Liver (tissue), 9 donors: Measurements from ENCODE around the gene CCRL2. TPM values are rescaled to one million over a fixed set of nuclear protein-coding genes. Genes with fewer than 3 reads are reported as not detected.
A peak's percentile ranks its signal among the peaks of the same experiment; 100 is the strongest.

Experiments used
- DNase-seq: peaks from one replicate; pipeline ENCODE4 v3.0.0-alpha.2; 2017; ENCODE audit warnings: low spot score
- H3K27ac ChIP-seq, 2 donors: one replicate each; pipeline ENCODE4 v1.7.0; 2013; ENCODE audit warnings: inconsistent platforms in 2 of 2, low read length in 2 of 2, control low read depth in 1 of 2, low read depth in 1 of 2, mild to moderate bottlenecking in 1 of 2
- H3K27me3 ChIP-seq, 4 donors: one replicate each; pipeline versions ENCODE4 v1.6.1 to v1.7.0; 2013; ENCODE audit warnings: low read length in 3 of 4, inconsistent platforms in 1 of 4, mild to moderate bottlenecking in 1 of 4, moderate library complexity in 1 of 4; ENCODE audit not compliant: control insufficient read depth in 4 of 4, insufficient read depth in 4 of 4
- H3K36me3 ChIP-seq, 4 donors: one replicate each; pipeline versions ENCODE4 v1.6.1 to v1.7.0; 2013; ENCODE audit warnings: low read length in 3 of 4, mild to moderate bottlenecking in 3 of 4, low read depth in 1 of 4, moderate library complexity in 1 of 4; ENCODE audit not compliant: control insufficient read depth in 4 of 4, insufficient read depth in 3 of 4
- H3K4me1 ChIP-seq, 4 donors: one replicate each; pipeline versions ENCODE4 v1.6.1 to v1.7.0; 2013; ENCODE audit warnings: low read length in 3 of 4, mild to moderate bottlenecking in 3 of 4, moderate library complexity in 1 of 4; ENCODE audit not compliant: control insufficient read depth in 4 of 4, insufficient read depth in 4 of 4
- H3K4me3 ChIP-seq, 3 donors: one replicate each; pipeline versions ENCODE4 v1.6.1 to v1.7.0; 2013; ENCODE audit warnings: low read length in 3 of 3, control low read depth in 1 of 3, low read depth in 1 of 3, mild to moderate bottlenecking in 1 of 3
- H3K9ac ChIP-seq, 2 donors: one replicate each; pipeline ENCODE4 v1.7.0; 2013; ENCODE audit warnings: low read length in 2 of 2, mild to moderate bottlenecking in 2 of 2, moderate library complexity in 2 of 2, control low read depth in 1 of 2, low read depth in 1 of 2
- H3K9me3 ChIP-seq, 4 donors: one replicate each; pipeline versions ENCODE4 v1.6.1 to v1.7.0; 2013; ENCODE audit warnings: low read length in 3 of 4; ENCODE audit not compliant: control insufficient read depth in 4 of 4
- EGR1 ChIP-seq, 2 donors: IDR thresholded peaks; 2 replicates each; pipeline ENCODE4 v1.6.1; 2016 to 2018; ENCODE audit warnings: antibody characterized with exemption in 2 of 2, low read depth in 2 of 2
- GABPA ChIP-seq, 2 donors: IDR thresholded peaks in 1 of 2; conservative IDR thresholded peaks in 1 of 2; 2 replicates each; pipeline ENCODE4 v1.6.1; 2016; ENCODE audit warnings: antibody characterized with exemption in 2 of 2, mild to moderate bottlenecking in 1 of 2, moderate library complexity in 1 of 2
- HNF4A ChIP-seq, 2 donors: conservative IDR thresholded peaks; 2 replicates each; pipeline ENCODE4 v1.6.1; 2016; ENCODE audit warnings: antibody characterized with exemption in 2 of 2, mild to moderate bottlenecking in 2 of 2
- JUND ChIP-seq, 2 donors: IDR thresholded peaks; 2 replicates each; pipeline ENCODE4 v1.6.1; 2016; ENCODE audit warnings: antibody characterized with exemption in 2 of 2
- RAD21 ChIP-seq, 2 donors: IDR thresholded peaks; 2 replicates each; pipeline ENCODE4 v1.6.1; 2016; ENCODE audit warnings: antibody characterized with exemption in 2 of 2, mild to moderate bottlenecking in 2 of 2
- TAF1 ChIP-seq: conservative IDR thresholded peaks from 2 replicates; pipeline ENCODE4 v1.6.1; 2016; ENCODE audit warnings: antibody characterized with exemption, mild to moderate bottlenecking
- WGBS: extraction: QIAGEN DNeasy Blood & Tissue Kit; methylation state at CpG from one replicate; pipeline ENCODE4 v1.1.7; 2013; 5-methylcytosine and 5-hydroxymethylcytosine counted together
- polyA plus RNA-seq, 2 donors: library from polyadenylated mRNA; stranded (reverse) in 1 of 2; unstranded in 1 of 2; fragments of 200-250 nt in 1 of 2; fragments of >200 nt in 1 of 2; fragmentation: Nextera tagmentation in 1 of 2; extraction: Ambion mirVana in 1 of 2; gene quantifications; one replicate each; pipeline versions ENCODE4 v1.2.1 to v1.2.3, GENCODE V29; 2013 to 2015
- total RNA-seq, 2 donors: library from RNA; depleted of rRNA; stranded (reverse); fragments of >200 nt; gene quantifications; one replicate each; pipeline ENCODE4 v1.2.3, GENCODE V29; 2014
- TF ChIP-seq, protein P1 (sequence below): IDR thresholded peaks from 2 replicates; pipeline ENCODE4 v1.6.1; 2016; ENCODE audit warnings: antibody characterized with exemption, mild to moderate bottlenecking
- TF ChIP-seq, protein P2 (sequence below): IDR thresholded peaks from 2 replicates; pipeline ENCODE4 v1.6.1; 2016; ENCODE audit warnings: antibody characterized with exemption
- TF ChIP-seq, protein P3 (sequence below): IDR thresholded peaks from 2 replicates; pipeline ENCODE4 v1.6.1; 2016; ENCODE audit warnings: antibody characterized with exemption
- TF ChIP-seq, protein P4 (sequence below): IDR thresholded peaks from 2 replicates; pipeline ENCODE4 v1.6.1; 2016; ENCODE audit warnings: antibody characterized with exemption
- donor health status: healthy.
- donor health status: healthy.
- donor health status: healthy.
- donor health status: healthy.
- donor health status: healthy.

CCRL2 gene
- total and polyA plus RNA-seq, 4 donors = 0.51 to 9.0 (median 0.81) TPM

DNA sequence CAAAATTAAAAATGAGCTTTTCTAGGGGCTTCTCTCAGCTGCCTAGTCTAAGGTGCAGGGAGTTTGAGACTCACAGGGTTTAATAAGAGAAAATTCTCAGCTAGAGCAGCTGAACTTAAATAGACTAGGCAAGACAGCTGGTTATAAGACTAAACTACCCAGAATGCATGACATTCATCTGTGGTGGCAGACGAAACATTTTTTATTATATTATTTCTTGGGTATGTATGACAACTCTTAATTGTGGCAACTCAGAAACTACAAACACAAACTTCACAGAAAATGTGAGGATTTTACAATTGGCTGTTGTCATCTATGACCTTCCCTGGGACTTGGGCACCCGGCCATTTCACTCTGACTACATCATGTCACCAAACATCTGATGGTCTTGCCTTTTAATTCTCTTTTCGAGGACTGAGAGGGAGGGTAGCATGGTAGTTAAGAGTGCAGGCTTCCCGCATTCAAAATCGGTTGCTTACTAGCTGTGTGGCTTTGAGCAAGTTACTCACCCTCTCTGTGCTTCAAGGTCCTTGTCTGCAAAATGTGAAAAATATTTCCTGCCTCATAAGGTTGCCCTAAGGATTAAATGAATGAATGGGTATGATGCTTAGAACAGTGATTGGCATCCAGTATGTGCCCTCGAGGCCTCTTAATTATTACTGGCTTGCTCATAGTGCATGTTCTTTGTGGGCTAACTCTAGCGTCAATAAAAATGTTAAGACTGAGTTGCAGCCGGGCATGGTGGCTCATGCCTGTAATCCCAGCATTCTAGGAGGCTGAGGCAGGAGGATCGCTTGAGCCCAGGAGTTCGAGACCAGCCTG is 35.3 kb upstream of the CCRL2 start:
- H3K9me3 ChIP-seq = no peaks in the 10 kb centered on the region
- peaks cover 0 to 6% (median 0%) of the 10 kb centered on the region in 4 donors for H3K27me3 ChIP-seq
- H3K36me3 ChIP-seq = no peaks in the 10 kb centered on the region
- H3K9ac ChIP-seq = peak overlapping the region in 1 of 2 donors; percentile 72
- no peak for TF ChIP-seq TAF1
- TF ChIP-seq EGR1 (IDR thresholded peaks at IDR 0.05; ENCODE audit: low read depth in 2 of 2) = no peak
- TF ChIP-seq, protein P1, sequence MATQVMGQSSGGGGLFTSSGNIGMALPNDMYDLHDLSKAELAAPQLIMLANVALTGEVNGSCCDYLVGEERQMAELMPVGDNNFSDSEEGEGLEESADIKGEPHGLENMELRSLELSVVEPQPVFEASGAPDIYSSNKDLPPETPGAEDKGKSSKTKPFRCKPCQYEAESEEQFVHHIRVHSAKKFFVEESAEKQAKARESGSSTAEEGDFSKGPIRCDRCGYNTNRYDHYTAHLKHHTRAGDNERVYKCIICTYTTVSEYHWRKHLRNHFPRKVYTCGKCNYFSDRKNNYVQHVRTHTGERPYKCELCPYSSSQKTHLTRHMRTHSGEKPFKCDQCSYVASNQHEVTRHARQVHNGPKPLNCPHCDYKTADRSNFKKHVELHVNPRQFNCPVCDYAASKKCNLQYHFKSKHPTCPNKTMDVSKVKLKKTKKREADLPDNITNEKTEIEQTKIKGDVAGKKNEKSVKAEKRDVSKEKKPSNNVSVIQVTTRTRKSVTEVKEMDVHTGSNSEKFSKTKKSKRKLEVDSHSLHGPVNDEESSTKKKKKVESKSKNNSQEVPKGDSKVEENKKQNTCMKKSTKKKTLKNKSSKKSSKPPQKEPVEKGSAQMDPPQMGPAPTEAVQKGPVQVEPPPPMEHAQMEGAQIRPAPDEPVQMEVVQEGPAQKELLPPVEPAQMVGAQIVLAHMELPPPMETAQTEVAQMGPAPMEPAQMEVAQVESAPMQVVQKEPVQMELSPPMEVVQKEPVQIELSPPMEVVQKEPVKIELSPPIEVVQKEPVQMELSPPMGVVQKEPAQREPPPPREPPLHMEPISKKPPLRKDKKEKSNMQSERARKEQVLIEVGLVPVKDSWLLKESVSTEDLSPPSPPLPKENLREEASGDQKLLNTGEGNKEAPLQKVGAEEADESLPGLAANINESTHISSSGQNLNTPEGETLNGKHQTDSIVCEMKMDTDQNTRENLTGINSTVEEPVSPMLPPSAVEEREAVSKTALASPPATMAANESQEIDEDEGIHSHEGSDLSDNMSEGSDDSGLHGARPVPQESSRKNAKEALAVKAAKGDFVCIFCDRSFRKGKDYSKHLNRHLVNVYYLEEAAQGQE = no peak
- no peak for TF ChIP-seq GABPA (IDR thresholded peaks at IDR 0.05 in 1 of 2, conservative IDR thresholded peaks at IDR 0.05 in 1 of 2)
- TF ChIP-seq, protein P2, sequence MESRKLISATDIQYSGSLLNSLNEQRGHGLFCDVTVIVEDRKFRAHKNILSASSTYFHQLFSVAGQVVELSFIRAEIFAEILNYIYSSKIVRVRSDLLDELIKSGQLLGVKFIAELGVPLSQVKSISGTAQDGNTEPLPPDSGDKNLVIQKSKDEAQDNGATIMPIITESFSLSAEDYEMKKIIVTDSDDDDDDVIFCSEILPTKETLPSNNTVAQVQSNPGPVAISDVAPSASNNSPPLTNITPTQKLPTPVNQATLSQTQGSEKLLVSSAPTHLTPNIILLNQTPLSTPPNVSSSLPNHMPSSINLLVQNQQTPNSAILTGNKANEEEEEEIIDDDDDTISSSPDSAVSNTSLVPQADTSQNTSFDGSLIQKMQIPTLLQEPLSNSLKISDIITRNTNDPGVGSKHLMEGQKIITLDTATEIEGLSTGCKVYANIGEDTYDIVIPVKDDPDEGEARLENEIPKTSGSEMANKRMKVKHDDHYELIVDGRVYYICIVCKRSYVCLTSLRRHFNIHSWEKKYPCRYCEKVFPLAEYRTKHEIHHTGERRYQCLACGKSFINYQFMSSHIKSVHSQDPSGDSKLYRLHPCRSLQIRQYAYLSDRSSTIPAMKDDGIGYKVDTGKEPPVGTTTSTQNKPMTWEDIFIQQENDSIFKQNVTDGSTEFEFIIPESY = no peak
- TF ChIP-seq, protein P3, sequence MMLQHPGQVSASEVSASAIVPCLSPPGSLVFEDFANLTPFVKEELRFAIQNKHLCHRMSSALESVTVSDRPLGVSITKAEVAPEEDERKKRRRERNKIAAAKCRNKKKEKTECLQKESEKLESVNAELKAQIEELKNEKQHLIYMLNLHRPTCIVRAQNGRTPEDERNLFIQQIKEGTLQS = no peak
- TF ChIP-seq JUND (IDR thresholded peaks at IDR 0.05) = no peak
- TF ChIP-seq, protein P4, sequence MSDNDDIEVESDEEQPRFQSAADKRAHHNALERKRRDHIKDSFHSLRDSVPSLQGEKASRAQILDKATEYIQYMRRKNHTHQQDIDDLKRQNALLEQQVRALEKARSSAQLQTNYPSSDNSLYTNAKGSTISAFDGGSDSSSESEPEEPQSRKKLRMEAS = no peak
- DNase-seq = no peak
- peaks cover 0 to 2% (median 0%) of the 10 kb centered on the region in 4 donors for H3K4me1 ChIP-seq
- H3K27ac ChIP-seq = no peak overlapping the region
- H3K4me3 ChIP-seq = no peak overlapping the region
- 80% methylated on average over 10 of the region's 10 CpGs for WGBS

DNA sequence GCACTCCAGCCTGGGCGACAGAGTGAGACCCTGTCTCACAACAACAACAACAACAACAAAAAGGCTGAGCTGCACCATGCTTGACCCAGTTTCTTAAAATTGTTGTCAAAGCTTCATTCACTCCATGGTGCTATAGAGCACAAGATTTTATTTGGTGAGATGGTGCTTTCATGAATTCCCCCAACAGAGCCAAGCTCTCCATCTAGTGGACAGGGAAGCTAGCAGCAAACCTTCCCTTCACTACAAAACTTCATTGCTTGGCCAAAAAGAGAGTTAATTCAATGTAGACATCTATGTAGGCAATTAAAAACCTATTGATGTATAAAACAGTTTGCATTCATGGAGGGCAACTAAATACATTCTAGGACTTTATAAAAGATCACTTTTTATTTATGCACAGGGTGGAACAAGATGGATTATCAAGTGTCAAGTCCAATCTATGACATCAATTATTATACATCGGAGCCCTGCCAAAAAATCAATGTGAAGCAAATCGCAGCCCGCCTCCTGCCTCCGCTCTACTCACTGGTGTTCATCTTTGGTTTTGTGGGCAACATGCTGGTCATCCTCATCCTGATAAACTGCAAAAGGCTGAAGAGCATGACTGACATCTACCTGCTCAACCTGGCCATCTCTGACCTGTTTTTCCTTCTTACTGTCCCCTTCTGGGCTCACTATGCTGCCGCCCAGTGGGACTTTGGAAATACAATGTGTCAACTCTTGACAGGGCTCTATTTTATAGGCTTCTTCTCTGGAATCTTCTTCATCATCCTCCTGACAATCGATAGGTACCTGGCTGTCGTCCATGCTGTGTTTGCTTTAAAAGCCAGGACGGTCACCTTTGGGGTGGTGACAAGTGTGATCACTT is 34.3 kb upstream of the CCRL2 start:
- Histone ChIP-seq H3K4me1 (peaks cover 0 to 2% (median 0%) of the 10 kb centered on the region in 4 donors), H3K36me3 (no peaks in the 10 kb centered on the region), H3K9ac (no peak overlapping the region), H3K4me3 (no peak overlapping the region), H3K27ac (no peak overlapping the region), H3K9me3 (no peaks in the 10 kb centered on the region), H3K27me3 (peaks cover 0 to 6% (median 0%) of the 10 kb centered on the region in 4 donors)
- DNase-seq = no peak
- TF ChIP-seq RAD21 (IDR thresholded peaks at IDR 0.05) = peak; percentile 60 to 72
- TF ChIP-seq HNF4A (conservative IDR thresholded peaks at IDR 0.05) = no peak
- 72% methylated on average over 9 of the region's 9 CpGs for WGBS
